DMS 273 (cell line): Measurements from ENCODE around the gene EEF2.
"Not testable (repeated sequence)": the region's sequence is repeated elsewhere in the genome, so short reads cannot be mapped to it uniquely, and the experiment has no call there.

Experiments used
- DNase-seq: peaks from one replicate; lab custom pipeline; 2025; ENCODE audit not compliant: unreplicated experiment; lab: John Stamatoyannopoulos, UW

EEF2 gene

DNA sequence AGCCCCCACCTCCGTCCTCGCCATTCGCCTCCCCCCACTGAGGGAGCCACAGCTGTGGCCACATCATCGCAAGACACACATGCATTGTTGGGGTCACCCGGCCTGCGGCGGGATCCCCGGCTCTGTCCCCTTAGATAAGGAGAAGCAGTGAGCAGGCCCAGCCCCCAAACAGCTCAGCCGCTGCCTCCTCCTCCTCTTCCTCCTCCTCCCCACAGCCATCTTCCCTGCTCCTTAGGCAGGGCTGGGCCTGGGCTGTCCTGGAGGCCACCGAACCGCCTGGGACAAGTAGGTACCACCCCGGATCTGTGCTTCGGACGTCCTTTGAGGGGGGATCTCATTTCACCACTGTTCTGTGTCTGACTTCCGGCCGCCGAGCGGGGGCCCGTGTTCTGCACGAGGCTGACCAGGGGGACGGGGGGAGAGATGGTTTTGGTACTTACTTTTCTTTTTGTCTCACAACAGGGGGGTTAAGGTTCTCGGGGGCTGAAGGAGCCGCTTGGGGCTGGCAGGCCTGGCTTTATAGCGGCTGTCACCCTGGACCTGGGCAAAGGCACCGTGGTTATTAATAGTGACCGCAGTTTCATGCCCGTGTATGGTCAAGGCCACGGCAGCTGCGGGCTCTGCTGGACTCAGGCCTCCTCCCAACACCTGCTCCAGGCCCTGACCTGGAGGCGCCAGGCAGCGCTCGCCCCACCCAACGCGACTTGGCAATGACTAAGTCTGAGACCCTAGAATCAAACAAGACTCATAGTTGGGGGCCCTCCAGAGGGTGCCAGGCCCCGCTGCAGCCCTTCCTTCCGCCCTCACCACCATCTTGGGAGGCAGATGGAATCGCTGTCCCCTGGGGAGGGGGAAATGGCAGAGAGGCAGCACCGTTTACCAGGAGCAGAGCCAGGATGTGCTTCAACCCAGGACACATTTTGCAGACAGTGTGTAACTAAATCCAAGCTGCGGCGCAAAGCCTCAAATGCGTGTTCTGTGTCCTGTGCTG lies 34.1 kb downstream of the EEF2 start:
- DNase-seq, result peak; percentile 77

DNA sequence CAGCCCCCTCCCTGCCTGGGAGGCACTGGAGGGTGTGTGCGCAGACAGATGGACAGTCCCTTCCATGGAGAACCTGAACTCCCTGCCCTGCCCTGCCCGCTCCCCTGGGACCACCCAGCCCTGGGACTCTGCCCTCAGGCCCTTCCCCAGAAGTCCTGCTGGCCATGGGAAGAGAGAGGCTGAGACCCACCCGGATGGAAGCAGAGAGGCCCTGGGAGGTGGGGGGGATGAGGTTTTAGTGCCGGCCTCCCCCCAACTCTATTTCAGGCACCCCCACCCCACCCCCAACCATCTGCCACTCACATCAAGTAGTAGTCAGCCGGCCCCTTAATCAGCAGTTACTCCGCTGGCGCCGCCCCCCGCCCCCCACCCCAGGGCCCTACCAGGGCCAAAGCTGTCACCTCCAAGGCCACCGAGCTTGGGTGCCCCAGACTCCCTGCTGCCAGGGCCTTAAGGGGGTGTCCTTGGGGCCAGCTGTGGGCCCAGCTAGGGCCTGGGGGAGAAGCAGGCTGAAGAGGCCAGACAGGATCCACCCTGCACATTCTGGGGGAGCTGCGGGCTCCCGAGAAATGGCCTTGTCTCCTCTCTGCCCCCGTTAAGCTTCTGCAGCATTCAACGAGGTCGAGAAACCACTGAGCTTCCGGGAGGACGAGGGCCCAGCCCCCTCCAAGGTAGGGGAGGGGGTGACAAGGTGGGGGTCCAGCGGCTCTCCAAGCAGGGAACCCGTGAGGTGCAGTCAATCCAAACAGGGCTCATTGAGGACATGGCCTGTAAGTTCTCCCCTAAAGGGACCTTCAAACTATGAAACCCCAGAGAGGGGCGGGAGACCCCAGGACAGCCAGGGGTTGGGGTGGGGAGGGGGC lies 35.0 kb downstream of the EEF2 start:
- peak; percentile 41 for DNase-seq

DNA sequence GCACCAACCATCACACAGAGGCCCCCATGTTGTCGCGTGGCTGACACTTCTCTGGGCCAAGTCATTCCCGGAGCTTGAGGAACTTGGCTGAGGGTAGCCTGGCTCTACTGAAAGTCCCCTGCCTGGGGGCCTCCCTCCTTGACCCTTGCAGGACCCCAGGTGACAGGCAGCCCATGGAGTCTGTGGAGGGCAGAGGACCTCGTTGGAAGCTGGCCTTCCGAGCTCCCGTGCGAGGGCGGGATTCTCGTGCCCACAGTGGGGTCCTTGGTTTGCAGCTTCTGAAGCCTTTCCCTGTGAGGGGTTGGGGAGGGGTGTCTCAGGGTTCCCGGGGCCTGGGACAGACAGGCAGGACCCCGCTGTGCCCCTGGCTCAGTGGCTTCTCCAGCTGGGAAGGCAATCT lies 36.0 kb downstream of the EEF2 start:
- DNase-seq, result no peak

DNA sequence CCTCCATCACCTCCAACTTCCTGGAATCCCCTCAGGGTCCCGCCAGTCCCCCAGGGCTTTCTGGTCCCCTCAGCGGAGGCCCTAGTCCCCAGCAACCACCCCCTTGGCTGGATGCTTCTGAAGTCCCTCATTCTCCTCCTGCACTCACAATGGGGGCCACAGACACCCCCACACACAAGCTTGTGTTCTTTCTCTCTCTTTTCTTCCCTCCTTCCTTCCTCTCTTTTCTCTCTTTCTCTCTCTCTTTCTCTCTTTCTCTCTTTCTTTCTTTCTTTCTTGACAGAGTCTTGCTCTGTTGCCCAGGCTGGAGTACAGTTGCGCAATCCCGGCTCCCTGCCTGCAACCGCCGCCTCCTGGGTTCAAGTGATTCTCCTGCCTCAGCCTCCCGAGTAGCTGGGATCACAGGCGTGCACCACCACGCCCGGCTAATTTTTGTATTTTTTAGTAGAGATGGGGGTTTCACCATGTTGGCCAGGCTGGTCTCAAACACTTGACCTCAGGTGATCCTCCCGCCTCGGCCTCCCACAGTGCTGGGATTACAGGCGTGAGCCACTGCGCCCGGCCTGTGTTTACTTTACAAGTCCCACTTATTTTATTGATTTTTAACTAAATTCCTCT lies 37.8 kb downstream of the EEF2 start:
- not testable (repeated sequence) for DNase-seq

DNA sequence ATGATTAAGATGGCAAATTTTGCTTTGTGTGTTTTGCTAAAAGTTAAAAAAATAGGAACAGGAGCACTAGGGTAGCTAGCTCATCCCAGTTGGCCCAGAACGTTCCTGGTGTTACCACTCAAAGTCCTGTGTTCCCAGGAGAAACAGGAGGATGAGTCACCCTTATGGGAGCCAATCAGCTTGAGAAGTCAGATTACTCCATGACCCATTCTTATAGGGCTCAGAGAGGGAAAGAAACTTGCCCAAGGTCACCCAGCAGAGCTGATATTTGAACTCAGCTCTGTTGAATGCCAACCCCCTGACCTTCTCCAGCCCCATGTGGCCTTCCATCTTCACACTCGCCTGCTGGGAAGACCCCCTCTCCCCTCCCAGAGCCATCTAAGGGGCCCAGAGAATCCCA lies 39.4 kb downstream of the EEF2 start:
- DNase-seq, result no peak

DNA sequence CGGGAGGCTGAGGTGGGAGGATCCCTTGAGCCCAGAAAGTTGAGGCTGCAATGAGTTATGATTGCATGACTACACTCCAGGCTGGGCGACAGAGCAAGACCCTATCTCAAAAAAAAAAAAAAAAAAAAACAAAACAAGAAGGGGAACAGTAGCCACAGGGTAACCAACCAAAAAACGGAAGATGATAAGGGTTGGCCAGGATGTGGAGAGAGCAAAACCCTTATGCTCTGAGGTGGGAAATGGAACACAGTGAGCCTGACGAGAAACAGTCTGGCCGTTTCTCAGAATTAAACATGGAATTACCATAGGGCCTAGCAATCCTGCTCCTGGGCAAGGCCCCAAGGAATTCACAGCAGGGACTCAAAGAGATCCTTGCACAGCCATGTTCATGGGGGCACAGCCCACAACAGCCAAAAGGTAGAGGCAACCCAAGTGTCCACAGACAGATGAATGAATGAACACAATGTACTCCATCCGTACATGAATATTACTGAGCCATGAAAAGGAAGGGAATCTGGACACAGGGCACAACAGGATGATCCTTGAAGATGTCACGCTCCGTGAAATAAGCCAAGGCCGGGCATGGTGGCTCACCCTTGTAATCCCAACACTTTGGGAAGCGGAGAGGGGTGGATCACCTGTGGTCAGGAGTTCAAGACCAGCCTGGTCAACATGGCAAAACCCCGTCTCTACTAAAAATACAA lies 41.1 kb downstream of the EEF2 start:
- no peak for DNase-seq

DNA sequence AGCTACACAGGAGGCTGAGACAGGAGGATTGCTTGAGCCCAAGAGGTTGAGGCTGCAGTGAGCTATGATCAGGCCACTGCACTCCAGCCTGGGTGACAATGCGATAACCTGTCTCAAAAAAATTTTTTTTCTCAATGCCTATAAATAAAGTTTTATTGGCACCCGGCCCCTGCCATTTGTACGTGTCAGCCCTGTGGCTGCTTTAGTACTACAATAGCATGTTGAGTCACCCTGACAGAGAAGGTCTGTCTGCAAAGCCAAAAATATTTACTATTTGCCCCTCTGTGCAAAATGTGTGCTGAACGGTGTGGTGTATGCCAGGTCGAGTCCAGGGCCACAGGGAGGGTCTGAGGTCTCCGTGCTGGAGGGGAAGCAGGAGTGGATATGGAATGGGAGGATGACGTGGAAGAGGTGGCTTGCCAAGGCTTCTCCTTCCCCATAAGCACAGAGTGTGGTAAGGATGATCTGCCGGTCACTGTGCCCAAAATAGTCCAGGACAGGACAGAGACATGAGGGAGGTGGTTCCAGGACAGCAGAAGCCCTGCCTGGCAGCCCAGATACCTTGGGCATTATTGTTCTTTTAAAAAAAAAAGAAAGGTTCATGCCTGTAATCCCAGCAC lies 42.4 kb downstream of the EEF2 start:
- no peak for DNase-seq

DNA sequence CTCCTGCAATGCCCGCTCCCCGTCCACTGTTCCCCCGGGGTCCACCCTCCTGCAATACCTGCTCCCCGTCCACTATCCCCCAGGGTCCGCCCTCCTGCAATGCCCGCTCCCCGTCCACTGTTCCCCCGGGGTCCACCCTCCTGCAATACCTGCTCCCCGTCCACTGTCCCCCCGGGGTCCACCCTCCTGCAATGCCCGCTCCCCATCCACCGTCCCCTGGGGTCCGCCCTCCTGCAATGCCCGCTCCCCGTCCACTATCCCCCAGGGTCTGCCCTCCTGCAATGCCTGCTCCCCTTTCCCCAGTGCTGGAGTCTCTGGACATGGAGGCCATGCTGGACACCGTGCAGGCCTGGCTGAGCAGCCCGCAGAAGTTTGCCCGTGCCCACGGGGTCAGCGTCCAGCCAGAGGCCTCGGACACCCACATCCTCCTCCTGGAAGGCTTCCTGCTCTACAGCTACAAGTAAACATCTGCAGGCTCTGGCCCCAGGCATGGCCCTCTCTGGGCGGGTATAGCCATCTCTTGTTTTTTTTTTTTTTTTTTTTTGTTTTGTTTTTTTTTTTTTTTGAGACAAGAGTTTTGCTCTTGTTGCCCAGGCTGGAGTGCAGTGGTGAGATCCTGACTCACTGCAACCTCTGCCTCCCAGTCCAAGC lies 46.8 kb downstream of the EEF2 start:
- DNase-seq, result not testable (repeated sequence)

DNA sequence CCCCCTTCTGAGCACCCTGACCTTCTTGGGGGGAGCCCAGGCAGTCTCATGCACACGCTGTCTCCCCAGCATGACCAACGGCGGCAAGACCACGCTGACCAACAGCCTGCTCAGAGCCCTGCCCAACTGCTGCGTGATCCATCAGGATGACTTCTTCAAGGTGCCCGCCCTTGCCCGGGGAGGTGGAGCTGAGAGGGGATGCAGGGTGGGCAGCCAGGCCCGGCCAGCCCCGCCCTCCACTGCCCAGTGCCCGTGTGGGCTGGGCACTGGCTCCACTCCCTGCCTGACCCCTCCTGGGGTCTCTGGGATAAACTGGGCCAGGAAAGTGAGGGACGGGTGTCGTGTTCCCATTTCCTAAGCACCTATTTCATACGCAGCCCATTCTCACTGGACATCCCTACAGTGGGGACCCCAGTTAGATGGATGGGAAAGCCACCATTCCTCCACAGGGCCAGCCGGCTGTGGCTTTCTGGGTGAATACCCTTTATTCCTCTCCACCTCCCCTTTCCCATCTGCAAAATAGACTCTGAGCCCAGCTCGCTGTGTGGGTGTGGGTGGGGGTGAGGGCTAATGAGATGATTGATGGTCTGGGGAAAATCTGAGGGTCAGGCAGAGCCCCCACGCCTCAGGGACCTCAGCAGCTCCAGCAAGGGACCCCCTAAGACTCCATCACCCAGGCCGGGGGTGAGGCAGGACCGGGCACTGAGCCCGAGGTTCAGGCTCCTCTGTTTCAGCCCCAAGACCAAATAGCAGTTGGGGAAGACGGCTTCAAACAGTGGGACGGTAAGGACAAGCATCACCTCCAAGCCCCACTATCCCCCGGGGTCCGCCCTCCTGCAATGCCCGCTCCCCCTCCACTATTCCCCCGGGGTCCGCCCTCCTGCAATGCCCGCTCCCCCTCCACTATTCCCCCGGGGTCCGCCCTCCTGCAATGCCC lies 48.5 kb downstream of the EEF2 start:
- no peak for DNase-seq

DNA sequence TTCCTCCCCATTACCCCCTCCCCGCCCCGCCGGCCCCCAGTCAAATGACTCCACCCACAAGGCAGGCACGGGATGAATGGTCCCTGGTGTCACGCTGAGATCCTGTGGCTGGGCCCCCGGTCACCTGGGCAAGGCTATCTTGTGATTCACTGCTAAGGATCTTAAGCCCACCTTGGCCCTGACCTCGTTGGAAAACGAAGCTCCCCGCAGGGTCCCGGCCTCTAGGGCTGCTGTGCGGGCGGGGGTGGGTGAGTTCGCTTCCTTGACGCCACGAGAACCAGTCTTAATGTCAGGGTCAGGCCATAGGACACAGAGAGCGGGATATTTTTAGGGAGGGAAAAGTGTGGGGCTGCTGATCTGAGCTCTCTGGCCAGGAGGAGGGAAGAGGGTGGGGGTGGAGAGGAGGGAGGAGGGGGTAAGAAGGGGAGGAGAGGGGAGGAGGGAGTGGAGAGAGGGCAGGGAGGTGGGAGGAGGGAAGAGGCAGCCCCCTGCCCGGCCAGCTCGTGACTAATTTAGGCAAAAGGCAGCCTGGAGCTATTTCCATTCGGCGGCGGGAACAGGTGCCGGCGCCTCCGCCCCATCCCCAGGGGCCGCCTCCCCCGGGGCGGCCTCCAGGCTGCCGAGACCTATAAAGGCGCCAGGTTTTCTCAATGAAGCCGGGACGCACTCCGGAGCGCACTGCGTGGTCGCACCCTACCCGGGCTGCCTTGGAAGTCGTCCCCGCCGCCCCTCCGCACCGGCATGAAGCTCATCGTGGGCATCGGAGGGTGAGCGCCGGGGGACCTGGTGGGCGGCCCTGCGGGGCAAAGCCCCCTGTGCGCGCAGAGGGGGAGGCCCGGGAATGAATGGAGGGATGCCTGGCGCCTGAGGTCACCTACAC lies 52.1 kb downstream of the EEF2 start, which contains the start of gene NMRK2:
TSS of gene NMRK2 (plus strand) at position 139 of the 880 bp plus-strand sequence. CDS start at position 742, 603 bp downstream.
- no peak for DNase-seq

DNA sequence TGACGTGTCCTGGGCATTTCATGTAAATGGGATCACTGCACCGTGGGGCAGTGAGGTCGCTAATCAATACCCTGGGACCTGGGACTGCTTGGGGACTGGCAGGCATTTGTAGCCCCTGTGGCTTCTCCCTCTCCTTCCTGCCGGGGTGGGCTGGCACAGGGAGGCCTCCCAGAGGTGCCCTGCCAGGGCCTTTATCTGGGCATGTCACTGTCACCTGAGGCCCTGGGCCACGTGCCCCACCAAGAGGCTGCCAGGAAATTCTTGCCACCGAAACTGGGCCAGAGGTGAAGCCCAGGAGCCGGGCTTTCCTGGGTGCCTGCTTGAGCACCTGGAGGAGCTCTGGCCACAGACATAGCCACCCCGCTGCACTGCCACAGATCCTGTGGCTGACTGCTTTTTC lies 54.2 kb downstream of the EEF2 start:
- no peak for DNase-seq
